NCI-H446 treated with DMSO at 0.1 percent for 48 hours (cell line): ENCODE data around the gene MLH1.
A peak's percentile ranks its signal among the peaks of the same experiment; 100 is the strongest.
"Not testable (repeated sequence)": the region's sequence is repeated elsewhere in the genome, so short reads cannot be mapped to it uniquely, and the experiment has no call there.

Experiments
- DNase-seq: peaks from one replicate; lab custom pipeline; 2025; lab: John Stamatoyannopoulos, UW

The MLH1 gene

GRCh38 chr3:36993326-36994283 lies at the start of gene MLH1:
Gene MLH1, plus strand, starts transcription at chr3:36993518. Its CDS starts 30 bp downstream, at chr3:36993548.
- DNase-seq = no peak

- no peak for DNase-seq
Observed at GRCh38 chr3:36943601-36944000, 49.7 kb upstream of the MLH1 start.

GRCh38 chr3:36944012-36944640 lies 49.2 kb upstream of the MLH1 start:
- DNase-seq = no peak

- no peak for DNase-seq
Observed at GRCh38 chr3:36944641-36945270, 48.6 kb upstream of the MLH1 start, which contains the start of gene TRANK1. Gene TRANK1, minus strand, starts transcription at chr3:36945054. Its CDS starts 245 bp downstream, at chr3:36944809.

GRCh38 chr3:36945333-36945980 lies 47.9 kb upstream of the MLH1 start:
- DNase-seq = no peak

- not testable (repeated sequence) for DNase-seq
Observed at GRCh38 chr3:36947814-36948213, 45.5 kb upstream of the MLH1 start.

- DNase-seq = no peak
Observed at GRCh38 chr3:36954452-36955134, 38.7 kb upstream of the MLH1 start.

GRCh38 chr3:36956155-36956554 lies 37.2 kb upstream of the MLH1 start:
- no peak for DNase-seq

- no peak for DNase-seq
Observed at GRCh38 chr3:36957063-36957462, 36.3 kb upstream of the MLH1 start.

- DNase-seq = no peak
Observed at GRCh38 chr3:36957862-36958686, 35.2 kb upstream of the MLH1 start.

GRCh38 chr3:36959821-36960220 lies 33.5 kb upstream of the MLH1 start:
- peak; percentile 57 for DNase-seq

- DNase-seq = no peak
Observed at GRCh38 chr3:36960502-36960901, 32.8 kb upstream of the MLH1 start.

- not testable (repeated sequence) for DNase-seq
Observed at GRCh38 chr3:36963008-36963407, 30.3 kb upstream of the MLH1 start.

- no peak for DNase-seq
Observed at GRCh38 chr3:36964331-36964730, 29.0 kb upstream of the MLH1 start.

- DNase-seq = no peak
Observed at GRCh38 chr3:36964817-36965216, 28.5 kb upstream of the MLH1 start.

GRCh38 chr3:36965440-36965839 lies 27.9 kb upstream of the MLH1 start:
- DNase-seq = no peak

GRCh38 chr3:36969085-36969484 lies 24.2 kb upstream of the MLH1 start:
- no peak for DNase-seq

- DNase-seq = no peak
Observed at GRCh38 chr3:36969540-36970432, 23.5 kb upstream of the MLH1 start.

- no peak for DNase-seq
Observed at GRCh38 chr3:36972163-36972562, 21.2 kb upstream of the MLH1 start.

GRCh38 chr3:36973139-36973538 lies 20.2 kb upstream of the MLH1 start:
- DNase-seq = no peak
